HG03575 (cell line): ENCODE data around the gene IKBKG.
"Not testable (repeated sequence)": the region's sequence is repeated elsewhere in the genome, so short reads cannot be mapped to it uniquely, and the experiment has no call there.

ENCODE experiments used
- ATAC-seq: cut with Tn5 transposase; IDR thresholded peaks from one replicate; pipeline ENCODE4 v1.9.1; 2021; ENCODE audit not compliant: unreplicated experiment, insufficient number of reproducible peaks, low FRiP score; ENCODE audit errors: extremely low read depth

IKBKG gene

GRCh38 chrX:154599531-154599930 is 52.1 kb downstream of the IKBKG start:
- no peak for ATAC-seq

- no peak for ATAC-seq
Measured at GRCh38 chrX:154600759-154601374, 53.4 kb downstream of the IKBKG start.

DNA sequence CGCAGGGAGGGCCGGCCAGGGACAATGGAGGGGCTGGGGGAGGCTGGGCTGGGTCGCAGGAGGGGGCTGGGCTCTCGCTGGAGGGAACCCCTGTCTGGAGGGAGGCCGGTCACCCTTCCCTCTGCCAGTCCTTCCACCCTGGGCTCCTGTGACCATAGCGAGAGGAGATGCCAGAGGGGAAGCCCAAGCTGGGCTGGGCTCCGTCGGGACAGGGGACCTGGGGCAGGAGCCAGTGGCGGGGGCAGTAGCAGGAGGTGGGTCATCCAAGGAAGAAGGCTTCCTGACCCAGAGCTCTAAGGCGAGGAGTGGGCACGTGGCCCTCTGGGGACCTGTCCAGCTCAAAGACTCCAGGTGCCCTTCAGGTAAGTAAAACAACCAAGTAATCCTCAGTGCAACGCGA is 54.8 kb downstream of the IKBKG start:
- no peak for ATAC-seq

DNA sequence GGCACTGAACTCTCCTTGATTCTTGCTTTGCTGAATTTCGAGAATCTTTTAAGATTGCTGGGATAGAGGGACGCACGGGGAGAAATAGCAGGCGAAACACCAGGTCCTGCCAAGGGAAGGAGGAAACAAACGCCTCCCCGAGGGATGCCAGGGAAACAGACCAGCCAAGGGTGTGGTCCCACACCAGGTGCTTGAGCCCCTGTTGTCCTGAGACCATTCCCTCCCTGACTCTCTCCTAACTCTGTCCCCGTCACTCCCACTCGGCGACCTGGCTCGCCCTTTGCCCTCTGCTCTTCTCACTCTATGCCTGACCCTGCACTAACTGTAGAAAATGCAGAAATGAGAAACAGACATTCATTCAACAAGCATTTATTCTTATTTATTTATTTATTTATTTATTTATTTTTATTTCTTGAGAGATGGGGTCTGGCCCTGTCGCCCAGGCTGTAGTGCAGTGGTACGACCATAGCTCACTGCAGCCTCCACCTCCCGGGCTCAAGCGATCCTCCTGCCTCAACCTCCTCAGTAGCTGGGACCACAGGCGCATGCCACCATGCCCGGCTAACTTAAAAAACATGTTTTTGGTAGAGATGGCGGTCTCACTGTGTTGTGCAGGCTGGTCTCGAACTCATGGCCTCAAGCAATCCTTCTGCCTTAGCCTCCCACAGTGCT is 55.5 kb downstream of the IKBKG start:
- no peak for ATAC-seq

GRCh38 chrX:154603438-154604430 is 56.3 kb downstream of the IKBKG start:
- ATAC-seq, result no peak

GRCh38 chrX:154605566-154605965 is 58.1 kb downstream of the IKBKG start:
- ATAC-seq, result no peak

DNA sequence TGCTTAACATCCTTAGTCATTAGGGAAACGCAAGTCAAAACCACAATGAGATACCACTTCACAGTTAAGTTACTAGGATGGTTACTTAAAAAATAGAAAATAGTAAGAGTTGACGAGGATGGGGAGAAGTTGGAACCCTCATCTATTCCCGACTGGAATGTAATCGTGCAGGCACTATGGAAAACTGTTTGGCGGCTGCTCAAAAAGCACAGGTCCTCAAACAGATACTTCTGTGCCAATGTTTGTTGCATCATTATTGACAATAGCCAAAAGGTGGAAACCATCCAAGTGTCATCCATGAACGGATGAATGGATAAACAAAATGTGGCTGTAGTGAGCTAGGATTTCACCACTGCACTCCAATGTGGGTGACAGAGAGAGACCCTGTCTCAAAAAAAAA is 60.0 kb downstream of the IKBKG start:
- ATAC-seq, result no peak

DNA sequence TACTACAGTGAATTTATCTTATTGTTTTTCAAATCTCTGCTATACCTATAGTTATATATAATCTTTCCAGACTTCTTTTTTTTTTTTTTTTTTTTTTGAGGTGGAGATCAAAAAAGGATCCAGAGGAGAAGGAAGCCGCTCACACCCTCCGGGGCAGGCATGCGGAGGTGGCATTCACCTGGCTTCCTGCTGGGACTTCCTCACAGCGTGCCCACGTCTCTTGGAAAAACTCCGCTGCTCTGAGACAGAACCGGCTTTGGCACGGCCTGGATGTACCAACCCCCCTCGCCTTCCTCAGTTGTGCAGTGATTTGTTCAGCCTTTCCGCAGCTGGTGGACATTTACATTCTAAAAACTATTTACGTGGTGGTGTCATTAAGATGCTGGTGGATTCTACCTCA is 60.6 kb downstream of the IKBKG start:
- not testable (repeated sequence) for ATAC-seq

- ATAC-seq, result not testable (repeated sequence)
Measured at GRCh38 chrX:154608823-154609222, 61.4 kb downstream of the IKBKG start.

- ATAC-seq, result not testable (repeated sequence)
Measured at GRCh38 chrX:154611146-154611545, 63.7 kb downstream of the IKBKG start.

DNA sequence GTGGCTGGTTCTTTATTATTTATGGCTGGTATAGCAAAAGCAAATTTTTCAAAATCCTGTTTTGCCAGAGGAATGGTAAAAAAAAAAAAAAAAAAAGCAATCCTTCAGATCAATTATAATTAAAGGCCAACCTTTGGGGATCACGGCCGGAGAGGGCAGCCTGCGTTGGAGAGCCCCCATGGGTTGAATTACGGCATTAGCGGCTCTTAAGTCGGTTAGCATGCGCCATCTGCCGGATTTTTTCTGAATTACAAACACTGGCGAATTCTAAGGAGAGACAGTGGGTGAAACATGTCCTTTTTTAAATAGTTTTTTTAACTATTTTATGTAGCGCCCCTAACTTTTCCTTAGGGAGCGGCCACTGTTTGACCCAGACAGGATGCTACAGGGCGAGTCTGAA is 66.2 kb downstream of the IKBKG start:
- not testable (repeated sequence) for ATAC-seq
